HFF-Myc (cell line): Measurements from ENCODE around the gene IL36B.
"Not testable (repeated sequence)": the region's sequence is repeated elsewhere in the genome, so short reads cannot be mapped to it uniquely, and the experiment has no call there.

ENCODE experiments used
- DNase-seq: peaks from one replicate; pipeline ENCODE4 v3.0.0-alpha.2; 2011; ENCODE audit warnings: low read depth; ENCODE audit errors: extremely low read depth
- H3K4me3 ChIP-seq: replicated peaks from 2 replicates; pipeline ENCODE4 v1.5.1; 2011; ENCODE audit warnings: low read depth, mild to moderate bottlenecking, control low read depth, low read length
- CTCF ChIP-seq: IDR thresholded peaks from 2 replicates; pipeline ENCODE4 v1.5.1; 2012; ENCODE audit warnings: mild to moderate bottlenecking, low read depth, low read length, control low read depth; ENCODE audit errors: missing control alignments

IL36B gene

GRCh38 chr2:113052396-113052917 is at the start of gene IL36B:
Gene IL36B (minus strand): TSS chr2:113052867.
- TF ChIP-seq CTCF = no peak

GRCh38 chr2:113102133-113102532 is 49.5 kb upstream of the IL36B start:
- H3K4me3 ChIP-seq = no peak overlapping the region
- DNase-seq = no peak
- TF ChIP-seq CTCF = no peak

More at GRCh38 chr2:113052396-113052917, at the start of gene IL36B:
- H3K4me3 ChIP-seq = no peak within 1 kb of the TSS
- DNase-seq = no peak

GRCh38 chr2:113098532-113098931 is 45.9 kb upstream of the IL36B start:
- no peak overlapping the region for H3K4me3 ChIP-seq
- no peak for TF ChIP-seq CTCF
- DNase-seq = no peak

- DNase-seq = no peak
- no peak for TF ChIP-seq CTCF
- H3K4me3 ChIP-seq = no peak overlapping the region
Observed at GRCh38 chr2:113098041-113098440, 45.4 kb upstream of the IL36B start.

- DNase-seq = not testable (repeated sequence)
Observed at GRCh38 chr2:113096842-113097618, 44.4 kb upstream of the IL36B start.

GRCh38 chr2:113096306-113096705 is 43.6 kb upstream of the IL36B start:
- not testable (repeated sequence) for DNase-seq, H3K4me3 ChIP-seq

More at GRCh38 chr2:113096842-113097618, 44.4 kb upstream of the IL36B start:
- H3K4me3 ChIP-seq = not testable (repeated sequence)

GRCh38 chr2:113093613-113093977 is 40.9 kb upstream of the IL36B start:
- DNase-seq = no peak
- no peak overlapping the region for H3K4me3 ChIP-seq
- TF ChIP-seq CTCF = no peak
